KMS-11 (cell line): ENCODE measurements around the gene SPATA3.

ENCODE experiments used
- H2AFZ ChIP-seq: fragments of 200-600 bp; sonication (generic); 2 replicates; pipeline ENCODE4 v1.6.1; 2016; ENCODE audit warnings: antibody characterized with exemption, mixed run types, low read depth
- H3K27ac ChIP-seq: fragments of 200-600 bp; sonication (generic); 2 replicates; pipeline ENCODE4 v1.6.1; 2016; ENCODE audit warnings: mild to moderate bottlenecking, mixed run types
- H3K27me3 ChIP-seq: fragments of 200-600 bp; sonication (generic); 2 replicates; pipeline ENCODE4 v1.6.1; 2017; ENCODE audit warnings: mild to moderate bottlenecking, low read depth, mixed run types, moderate library complexity; ENCODE audit not compliant: insufficient read depth
- H3K36me3 ChIP-seq: fragments of 200-600 bp; sonication (generic); 2 replicates; pipeline ENCODE4 v1.6.1; 2017; ENCODE audit warnings: mild to moderate bottlenecking, mixed run types; ENCODE audit not compliant: insufficient read depth
- H3K4me1 ChIP-seq: fragments of 200-600 bp; sonication (generic); 2 replicates; pipeline ENCODE4 v1.6.1; 2016; ENCODE audit warnings: mild to moderate bottlenecking, low read depth, mixed run types; ENCODE audit not compliant: poor library complexity, severe bottlenecking
- H3K4me2 ChIP-seq: fragments of 200-600 bp; sonication (generic); 2 replicates; pipeline ENCODE4 v1.7.0; 2016; ENCODE audit warnings: mild to moderate bottlenecking, mixed run types
- H3K4me3 ChIP-seq: fragments of 200-600 bp; sonication (generic); IDR thresholded peaks from 2 replicates; pipeline ENCODE4 v1.6.1; 2017; ENCODE audit warnings: low read depth, low read length, mixed read lengths; ENCODE audit not compliant: insufficient read depth
- H3K79me2 ChIP-seq: fragments of 200-600 bp; sonication (generic); 2 replicates; pipeline ENCODE4 v1.6.1; 2016; ENCODE audit warnings: low read depth, mixed run types; ENCODE audit not compliant: insufficient read depth
- H3K9ac ChIP-seq: fragments of 200-600 bp; sonication (generic); 2 replicates; pipeline ENCODE4 v1.6.1; 2016; ENCODE audit warnings: mild to moderate bottlenecking, mixed run types
- H4K20me1 ChIP-seq: fragments of 200-600 bp; sonication (generic); 2 replicates; pipeline ENCODE4 v1.6.1; 2016; ENCODE audit warnings: mild to moderate bottlenecking, mixed run types; ENCODE audit not compliant: insufficient read depth
- TF ChIP-seq, protein P1 (sequence below): fragments of 200-600 bp; sonication (generic); conservative IDR thresholded peaks from 2 replicates; pipeline ENCODE4 v1.6.1; 2017; ENCODE audit warnings: low read depth, mild to moderate bottlenecking, antibody characterized with exemption, low read length, moderate library complexity, mixed read lengths

SPATA3 gene

GRCh38 chr2:231036578-231037106 lies 40.7 kb downstream of the SPATA3 start:
- H3K4me2 ChIP-seq, result no peak overlapping the region
- no peak overlapping the region for H3K9ac ChIP-seq
- no peaks in the 10 kb centered on the region for H4K20me1 ChIP-seq
- no peak overlapping the region for H3K4me3 ChIP-seq
- TF ChIP-seq, protein P1, sequence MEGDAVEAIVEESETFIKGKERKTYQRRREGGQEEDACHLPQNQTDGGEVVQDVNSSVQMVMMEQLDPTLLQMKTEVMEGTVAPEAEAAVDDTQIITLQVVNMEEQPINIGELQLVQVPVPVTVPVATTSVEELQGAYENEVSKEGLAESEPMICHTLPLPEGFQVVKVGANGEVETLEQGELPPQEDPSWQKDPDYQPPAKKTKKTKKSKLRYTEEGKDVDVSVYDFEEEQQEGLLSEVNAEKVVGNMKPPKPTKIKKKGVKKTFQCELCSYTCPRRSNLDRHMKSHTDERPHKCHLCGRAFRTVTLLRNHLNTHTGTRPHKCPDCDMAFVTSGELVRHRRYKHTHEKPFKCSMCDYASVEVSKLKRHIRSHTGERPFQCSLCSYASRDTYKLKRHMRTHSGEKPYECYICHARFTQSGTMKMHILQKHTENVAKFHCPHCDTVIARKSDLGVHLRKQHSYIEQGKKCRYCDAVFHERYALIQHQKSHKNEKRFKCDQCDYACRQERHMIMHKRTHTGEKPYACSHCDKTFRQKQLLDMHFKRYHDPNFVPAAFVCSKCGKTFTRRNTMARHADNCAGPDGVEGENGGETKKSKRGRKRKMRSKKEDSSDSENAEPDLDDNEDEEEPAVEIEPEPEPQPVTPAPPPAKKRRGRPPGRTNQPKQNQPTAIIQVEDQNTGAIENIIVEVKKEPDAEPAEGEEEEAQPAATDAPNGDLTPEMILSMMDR, result no peak
- H3K79me2 ChIP-seq, result no peaks in the 10 kb centered on the region
- H3K36me3 ChIP-seq, result no peaks in the 10 kb centered on the region
- no peak overlapping the region for H3K27ac ChIP-seq
- H3K4me1 ChIP-seq, result no peaks in the 10 kb centered on the region
- H3K27me3 ChIP-seq, result no peaks in the 10 kb centered on the region; the same call in 1 of the 2 replicates
- no peak overlapping the region for H2AFZ ChIP-seq

DNA sequence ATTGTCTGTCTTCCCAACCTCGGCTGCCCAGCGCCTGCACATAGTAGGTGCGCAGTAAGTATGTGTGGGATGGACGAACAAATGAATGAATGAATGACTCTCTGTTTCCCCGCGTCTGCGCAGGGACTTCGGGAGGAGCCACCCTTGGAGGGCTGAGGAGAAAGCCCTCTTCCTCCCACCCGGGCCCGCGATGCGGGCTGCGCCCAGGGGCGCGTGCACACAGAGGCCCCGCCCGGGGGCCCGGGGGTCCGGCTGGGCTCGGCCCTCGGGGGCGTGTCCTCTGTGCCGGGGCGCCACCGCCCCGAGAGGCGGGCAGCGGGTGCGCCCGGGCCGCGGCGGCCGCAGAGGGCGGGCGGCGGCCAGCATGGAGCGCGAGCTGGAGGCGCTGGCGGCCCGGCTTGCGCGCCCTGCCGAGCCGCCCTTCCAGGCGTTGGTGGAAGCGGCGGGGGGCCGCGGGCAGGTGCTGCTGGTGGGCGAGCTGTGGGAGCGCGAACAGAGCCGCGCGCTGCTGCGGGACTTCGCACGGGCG lies 41.3 kb downstream of the SPATA3 start, which contains the start of gene C2orf72:
Gene C2orf72, plus strand, starts transcription at position 322 of the 529 bp plus-strand sequence. Its CDS starts 43 bp downstream, at position 365.
- Histone ChIP-seq H3K4me3 (no peak within 1 kb of the TSS), H4K20me1 (no peaks in the 10 kb centered on the region), H3K9ac (no peak within 1 kb of the TSS), H3K79me2 (no peaks in the 10 kb centered on the region), H3K27ac (no peak within 1 kb of the TSS), H2AFZ (no peak within 1 kb of the TSS), H3K27me3 (no peaks in the 10 kb centered on the region; the same call in 1 of the 2 replicates), H3K4me2 (no peak within 1 kb of the TSS), H3K36me3 (no peaks in the 10 kb centered on the region), H3K4me1 (no peaks in the 10 kb centered on the region)
- TF ChIP-seq, protein P1, result no peak

DNA sequence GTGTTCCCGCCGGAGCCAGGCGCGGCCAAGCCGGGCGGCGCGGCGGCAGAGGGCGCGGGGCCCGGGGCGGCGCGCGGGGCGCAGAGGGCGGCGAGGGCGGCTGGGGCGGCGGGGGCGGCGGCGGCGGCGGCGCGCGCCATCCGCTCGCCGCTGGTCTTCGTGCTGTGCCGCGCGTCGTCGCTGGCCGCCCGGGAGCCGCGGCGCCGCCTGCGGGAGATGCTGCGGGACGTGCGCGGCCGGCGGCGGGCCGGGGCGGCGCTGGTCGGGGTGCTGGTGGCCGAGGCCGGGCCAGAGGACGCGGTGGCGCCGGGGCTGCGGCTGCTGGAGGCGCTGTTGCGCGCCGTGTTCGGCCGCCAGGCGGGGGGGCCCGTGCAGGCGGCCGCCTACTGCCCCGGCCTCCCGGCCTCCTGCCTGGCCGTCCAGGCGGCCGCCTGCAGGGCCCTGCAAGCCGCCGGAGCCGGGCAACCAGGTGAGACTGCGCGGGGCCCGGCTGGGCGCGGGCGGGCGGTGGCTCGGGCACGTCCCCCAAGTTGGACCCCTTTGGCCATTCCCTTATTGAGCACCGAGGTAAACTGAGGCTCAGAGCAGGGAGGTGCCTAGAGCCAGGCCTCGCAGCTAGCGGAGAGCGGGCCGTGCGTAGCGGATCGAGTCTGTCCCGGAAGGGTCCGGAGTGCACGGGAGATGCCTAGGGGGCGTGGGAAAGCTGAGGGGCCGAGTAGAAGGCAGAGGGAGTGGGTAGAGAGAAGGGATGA lies 42.0 kb downstream of the SPATA3 start:
- Histone ChIP-seq H3K79me2 (no peaks in the 10 kb centered on the region), H3K36me3 (no peaks in the 10 kb centered on the region), H3K4me3 (no peak overlapping the region), H3K9ac (no peak overlapping the region), H4K20me1 (no peaks in the 10 kb centered on the region), H3K27me3 (no peaks in the 10 kb centered on the region; the same call in 1 of the 2 replicates), H3K4me2 (no peak overlapping the region), H3K4me1 (no peaks in the 10 kb centered on the region), H3K27ac (no peak overlapping the region), H2AFZ (no peak overlapping the region)
- TF ChIP-seq, protein P1, result no peak

DNA sequence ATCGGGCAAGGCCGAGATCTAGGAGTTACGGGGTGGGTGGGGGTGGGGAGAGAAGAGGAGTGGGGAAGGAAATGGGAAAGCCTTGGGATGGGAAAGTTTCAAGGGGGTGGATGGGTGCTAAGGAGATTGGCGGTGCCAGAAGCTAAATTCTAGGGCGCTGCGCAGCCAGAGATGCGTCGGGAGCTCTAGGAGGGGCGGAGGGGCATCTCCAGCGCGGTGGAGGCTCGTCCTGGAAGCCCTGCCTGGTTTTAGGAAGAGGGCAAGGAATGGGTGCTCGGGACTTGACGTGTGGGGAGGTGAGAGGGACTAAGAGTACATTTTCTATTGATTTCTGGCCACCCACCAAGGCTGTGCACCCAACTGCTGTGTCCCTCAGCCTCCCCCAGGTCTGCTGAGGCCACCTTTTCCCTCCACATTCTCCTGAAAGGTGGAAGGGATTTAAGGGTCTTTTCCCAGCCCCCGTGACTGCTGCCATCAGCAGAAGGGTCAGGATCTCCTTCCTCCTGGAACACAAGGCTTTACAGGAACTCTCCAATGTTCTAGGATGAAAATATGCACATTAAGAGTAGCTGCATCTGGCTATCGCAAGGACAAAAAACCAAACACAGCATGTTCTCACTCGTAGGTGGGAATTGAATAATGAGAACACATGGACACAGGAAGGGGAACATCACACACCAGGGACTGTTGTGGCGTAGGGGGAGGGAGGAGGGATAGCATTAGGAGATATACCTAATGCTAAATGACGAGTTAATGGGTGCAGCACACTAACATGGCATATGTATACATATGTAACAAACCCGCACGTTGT lies 42.8 kb downstream of the SPATA3 start:
- no peak overlapping the region for H3K4me2 ChIP-seq
- no peak overlapping the region for H3K4me3 ChIP-seq
- H3K27ac ChIP-seq, result no peak overlapping the region
- no peaks in the 10 kb centered on the region for H3K36me3 ChIP-seq
- no peaks in the 10 kb centered on the region for H3K79me2 ChIP-seq
- H4K20me1 ChIP-seq, result no peaks in the 10 kb centered on the region
- no peak overlapping the region for H2AFZ ChIP-seq
- TF ChIP-seq, protein P1, result no peak
- H3K27me3 ChIP-seq, result no peaks in the 10 kb centered on the region; the same call in 1 of the 2 replicates
- no peaks in the 10 kb centered on the region for H3K4me1 ChIP-seq
- H3K9ac ChIP-seq, result no peak overlapping the region
